Lower lobe of right lung (tissue), 2 donors: Measurements from ENCODE around the gene ZNF25. TPM values are rescaled to one million over a fixed set of nuclear protein-coding genes. Genes with fewer than 3 reads are reported as not detected.
"Not testable (repeated sequence)": the region's sequence is repeated elsewhere in the genome, so short reads cannot be mapped to it uniquely, and the experiment has no call there.

Experiments used
- ATAC-seq, 2 donors: fragments of 200-7000 bp; cut with Tn5 transposase; one replicate each; pipeline ENCODE4 v1.9.1; 2020 to 2022; ENCODE audit warnings: mild to moderate bottlenecking in 2 of 2, moderate library complexity in 2 of 2
- DNase-seq: peaks from one replicate; pipeline ENCODE4 v3.0.0-alpha.2; 2020
- H3K27ac ChIP-seq: fragments of 200-600 bp; one replicate; pipeline ENCODE4 v1.8.0; 2022
- H3K27me3 ChIP-seq: fragments of 200-600 bp; one replicate; pipeline ENCODE4 v1.8.0; 2022; ENCODE audit warnings: low read depth
- H3K36me3 ChIP-seq: fragments of 200-600 bp; one replicate; pipeline ENCODE4 v1.8.0; 2022; ENCODE audit warnings: mild to moderate bottlenecking
- H3K4me1 ChIP-seq: fragments of 200-600 bp; one replicate; pipeline ENCODE4 v1.8.0; 2022
- H3K4me3 ChIP-seq: fragments of 200-600 bp; one replicate; pipeline ENCODE4 v1.8.0; 2022; ENCODE audit warnings: mild to moderate bottlenecking
- H3K9me3 ChIP-seq: fragments of 200-600 bp; one replicate; pipeline ENCODE4 v1.8.0; 2022
- CTCF ChIP-seq: fragments of 200-600 bp; IDR thresholded peaks from one replicate; pipeline ENCODE4 v1.8.0; 2022; ENCODE audit warnings: antibody characterized with exemption, mild to moderate bottlenecking
- intact Hi-C: fragments of 100-400 bp; cut with DNase I; formaldehyde crosslinking; loops from one replicate; pipeline ENCODE4 v1.11.0; 2022
- total RNA-seq: library from RNA; stranded (reverse); fragmentation: NEBNext Ultra II Directional; extraction: Animal tissue kit (Norgen Biotek cat#: 25700); gene quantifications from one replicate; pipeline ENCODE4 v1.2.1, GENCODE V29; 2021
- donor health status: DM: no; HTN: yes; CAD: no; lungs with severe emphysema.

ZNF25 gene
- total RNA-seq, 1 donor from 2014 or later, result 8.8 TPM

DNA sequence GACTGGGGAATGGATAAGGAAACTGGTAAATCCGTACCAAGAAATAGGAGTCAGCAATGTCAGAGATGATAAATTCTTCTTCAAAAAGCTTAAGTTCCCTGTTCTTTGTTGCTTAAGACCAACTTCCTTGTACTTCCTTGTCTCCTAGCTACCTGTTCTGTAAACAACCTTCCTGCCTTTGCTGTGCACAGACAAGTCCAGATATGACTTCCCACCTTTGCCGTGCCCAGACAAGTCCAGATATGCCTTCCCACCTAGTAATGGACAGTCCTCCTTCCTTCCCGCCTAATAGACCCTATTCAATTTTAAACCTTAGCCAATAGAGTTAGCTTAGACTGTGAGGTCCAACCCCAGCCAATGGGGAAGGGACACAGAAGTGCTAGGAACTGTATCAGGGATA is 31.5 kb upstream of the ZNF25 start:
- Histone ChIP-seq H3K27ac (no peak overlapping the region), H3K4me1 (peaks cover 10% of the 10 kb centered on the region), H3K9me3 (no peaks in the 10 kb centered on the region), H3K27me3 (no peaks in the 10 kb centered on the region), H3K4me3 (no peak overlapping the region), H3K36me3 (no peaks in the 10 kb centered on the region)
- no peak for TF ChIP-seq CTCF
- DNase-seq (no peak), ATAC-seq (no peak)
- intact Hi-C loops, result no loop called here

GRCh38 chr10:38007551-38007950 is 31.1 kb upstream of the ZNF25 start:
- intact Hi-C loops, result no loop called here
- Histone ChIP-seq H3K36me3 (no peaks in the 10 kb centered on the region), H3K27me3 (no peaks in the 10 kb centered on the region), H3K4me1 (peaks cover 10% of the 10 kb centered on the region), H3K27ac (no peak overlapping the region), H3K9me3 (no peaks in the 10 kb centered on the region), H3K4me3 (no peak overlapping the region)
- no peak for ATAC-seq
- no peak for TF ChIP-seq CTCF
- DNase-seq, result no peak

- H3K27ac ChIP-seq, result no peak overlapping the region
- H3K36me3 ChIP-seq, result no peaks in the 10 kb centered on the region
- DNase-seq (no peak), ATAC-seq (no peak)
- intact Hi-C loops, result no loop called here
- H3K27me3 ChIP-seq, result no peaks in the 10 kb centered on the region
- no peak for TF ChIP-seq CTCF
- no peak overlapping the region for H3K4me3 ChIP-seq
- H3K9me3 ChIP-seq, result no peaks in the 10 kb centered on the region
- no peaks in the 10 kb centered on the region for H3K4me1 ChIP-seq
Observed at GRCh38 chr10:38003588-38003987, 27.1 kb upstream of the ZNF25 start.

GRCh38 chr10:38003026-38003425 is 26.6 kb upstream of the ZNF25 start:
- no peak for ATAC-seq
- intact Hi-C loops, result no loop called here

DNA sequence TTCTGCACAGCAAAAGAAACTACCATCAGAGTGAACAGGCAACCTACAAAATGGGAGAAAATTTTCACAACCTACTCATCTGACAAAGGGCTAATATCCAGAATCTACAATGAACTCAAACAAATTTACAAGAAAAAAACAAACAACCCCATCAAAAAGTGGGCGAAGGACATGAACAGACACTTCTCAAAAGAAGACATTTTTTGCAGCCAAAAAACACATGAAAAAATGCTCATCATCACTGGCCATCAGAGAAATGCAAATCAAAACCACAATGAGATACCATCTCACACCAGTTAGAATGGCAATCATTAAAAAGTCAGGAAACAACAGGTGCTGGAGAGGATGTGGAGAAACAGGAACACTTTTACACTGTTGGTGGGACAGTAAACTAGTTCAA is 24.0 kb upstream of the ZNF25 start:
- DNase-seq, H3K36me3 ChIP-seq, H3K27me3 ChIP-seq, H3K27ac ChIP-seq, ATAC-seq, H3K4me1 ChIP-seq, intact Hi-C loops, H3K4me3 ChIP-seq, H3K9me3 ChIP-seq: not testable (repeated sequence)

More at GRCh38 chr10:38003026-38003425, 26.6 kb upstream of the ZNF25 start:
- no peak for DNase-seq
- Histone ChIP-seq H3K27ac (no peak overlapping the region), H3K4me3 (no peak overlapping the region), H3K9me3 (no peaks in the 10 kb centered on the region), H3K36me3 (no peaks in the 10 kb centered on the region), H3K27me3 (no peaks in the 10 kb centered on the region), H3K4me1 (no peaks in the 10 kb centered on the region)
- no peak for TF ChIP-seq CTCF

DNA sequence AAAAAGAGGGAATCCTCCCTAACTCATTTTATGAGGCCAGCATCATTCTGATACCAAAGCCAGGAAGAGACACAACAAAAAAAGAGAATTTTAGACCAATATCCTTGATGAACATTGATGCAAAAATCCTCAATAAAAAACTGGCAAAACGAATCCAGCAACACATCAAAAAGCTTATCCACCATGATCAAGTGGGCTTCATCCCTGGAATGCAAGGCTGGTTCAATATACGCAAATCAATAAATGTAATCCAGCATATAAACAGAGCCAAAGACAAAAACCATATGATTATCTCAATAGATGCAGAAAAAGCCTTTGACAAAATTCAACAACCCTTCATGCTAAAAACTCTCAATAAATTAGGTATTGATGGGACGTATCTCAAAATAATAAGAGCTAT is 22.5 kb upstream of the ZNF25 start:
- H3K9me3 ChIP-seq, H3K27me3 ChIP-seq, ATAC-seq, H3K36me3 ChIP-seq, H3K4me1 ChIP-seq, H3K4me3 ChIP-seq, H3K27ac ChIP-seq, intact Hi-C loops, DNase-seq: not testable (repeated sequence)

DNA sequence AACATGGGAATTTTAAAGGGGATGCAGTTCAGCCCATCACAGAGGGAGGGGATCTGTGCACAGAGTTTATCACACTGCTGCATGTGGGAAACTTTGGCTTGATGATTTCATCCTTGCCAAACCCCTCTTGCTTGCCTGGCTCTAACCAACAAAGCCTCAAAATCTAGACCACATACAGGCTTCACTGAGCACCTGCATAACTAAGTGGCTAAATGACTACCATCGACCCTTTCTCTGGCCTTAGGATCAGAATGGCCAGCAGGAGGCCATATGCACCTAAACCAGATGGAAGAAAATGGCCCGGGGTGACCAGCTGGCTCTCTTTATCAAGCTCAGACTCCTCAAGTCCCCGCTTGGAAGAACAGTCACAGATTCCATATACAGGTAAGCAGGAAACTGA is 15.6 kb upstream of the ZNF25 start:
- DNase-seq (no peak), ATAC-seq (no peak)
- no peak overlapping the region for H3K27ac ChIP-seq
- no peak for TF ChIP-seq CTCF
- H3K27me3 ChIP-seq, result no peaks in the 10 kb centered on the region
- intact Hi-C loops, result no loop called here
- no peaks in the 10 kb centered on the region for H3K36me3 ChIP-seq
- H3K4me1 ChIP-seq, result no peaks in the 10 kb centered on the region
- no peak overlapping the region for H3K4me3 ChIP-seq
- no peaks in the 10 kb centered on the region for H3K9me3 ChIP-seq
